HS-5 (cell line): ENCODE data around the gene MZF1.

Experiments used
- DNase-seq: peaks from one replicate; pipeline ENCODE4 v3.0.0-alpha.2; 2012; ENCODE audit warnings: low read depth

The MZF1 gene

DNA sequence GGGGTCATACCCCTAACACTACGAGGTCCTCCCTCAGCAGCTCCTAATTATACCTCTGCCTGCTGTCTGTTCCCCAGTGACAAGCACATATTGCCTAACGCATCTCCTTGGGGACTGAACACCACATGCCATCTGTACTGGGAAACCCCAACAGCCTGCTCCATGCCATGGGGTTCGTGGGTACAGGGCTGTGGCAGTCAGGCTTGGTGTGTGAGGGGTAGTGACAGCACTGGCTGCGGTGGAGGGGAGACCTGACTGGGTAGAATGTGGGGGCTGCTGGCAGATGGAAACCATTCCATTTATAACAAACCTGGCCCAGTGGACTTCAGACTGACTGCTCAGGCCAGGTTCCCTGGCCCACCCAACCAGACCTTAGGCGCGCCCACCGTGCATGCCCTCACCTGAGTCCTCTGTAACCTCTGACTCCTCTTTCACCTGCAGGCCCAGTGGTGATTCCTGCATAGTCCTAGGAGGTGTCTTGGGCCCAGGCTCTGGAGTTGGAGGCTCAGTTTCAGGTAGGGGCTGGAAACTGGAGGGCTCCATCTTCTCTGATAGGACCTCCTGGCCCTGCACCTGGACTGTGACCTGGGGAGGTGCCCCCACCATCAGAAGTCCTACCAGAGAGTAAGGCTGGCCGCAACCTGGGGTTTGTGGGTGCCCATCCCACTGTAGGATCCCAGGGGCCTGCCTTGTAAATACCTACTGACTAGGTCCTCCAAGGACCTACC, 3.0 kb downstream of the MZF1 start:
- no peak for DNase-seq

DNA sequence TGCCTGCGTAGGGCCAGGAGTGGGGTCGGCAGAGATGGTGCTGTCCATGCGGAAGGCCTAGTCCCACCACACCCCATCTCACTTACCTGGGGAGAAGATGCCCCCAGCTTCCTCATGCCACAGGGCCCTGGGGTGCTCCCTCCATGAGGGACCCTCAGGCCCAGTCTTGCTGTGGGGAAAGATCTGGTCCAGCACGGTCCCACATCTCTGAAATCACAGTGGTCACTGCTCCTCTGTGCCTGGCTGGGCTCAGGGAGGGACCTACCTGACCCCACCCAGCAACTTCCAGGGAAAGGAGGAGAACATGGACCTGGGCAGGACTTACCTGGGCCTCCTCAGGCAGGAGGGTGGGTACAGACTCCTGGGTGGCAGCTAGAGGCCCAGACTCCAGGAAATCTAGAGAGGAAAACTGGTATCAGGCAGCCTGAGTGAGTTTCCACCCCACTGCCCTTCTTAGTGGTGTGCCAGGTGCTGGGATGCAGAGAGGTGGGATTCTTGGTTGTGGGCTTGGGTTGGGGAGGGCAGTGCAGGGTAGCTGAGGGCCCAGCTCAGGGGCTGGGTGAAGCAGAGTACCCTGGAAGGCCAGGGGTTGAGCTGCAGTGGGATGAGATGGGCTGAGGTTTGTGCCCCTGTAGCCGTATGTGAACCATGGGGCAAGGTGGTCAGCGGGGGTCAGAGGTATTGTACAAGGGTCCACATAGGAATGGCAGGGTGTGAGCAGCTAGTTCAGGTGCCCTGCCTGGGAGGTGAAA, 3.8 kb downstream of the MZF1 start:
- DNase-seq, result no peak

- DNase-seq, result no peak
These were observed 4.5 kb downstream of the MZF1 start for GRCh38 chr19:58568453-58569130.

GRCh38 chr19:58566989-58567388, 6.1 kb downstream of the MZF1 start:
- DNase-seq, result no peak

DNA sequence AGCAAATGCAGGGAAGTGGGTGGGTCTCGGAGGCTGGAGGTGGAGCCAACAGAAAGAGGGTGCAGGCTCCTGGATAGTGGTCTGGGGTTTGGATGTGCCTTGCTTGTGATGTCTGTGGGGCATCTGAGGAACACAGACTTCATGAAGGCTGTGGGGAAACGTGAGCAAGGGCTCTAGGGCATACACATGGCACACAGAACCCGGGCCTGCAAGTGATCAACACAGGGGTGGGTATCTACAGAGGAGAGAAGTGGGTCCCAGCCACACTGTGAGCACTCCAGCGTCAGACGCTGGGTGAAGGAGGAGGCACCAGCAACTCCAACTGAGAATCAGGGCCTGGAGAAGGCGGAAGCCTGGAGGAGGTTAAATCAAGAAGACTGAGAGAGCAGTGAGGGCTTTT, 9.3 kb downstream of the MZF1 start:
- no peak for DNase-seq

- no peak for DNase-seq
These were observed 10.0 kb downstream of the MZF1 start for GRCh38 chr19:58563034-58563573.

- DNase-seq, result no peak
These were observed 10.8 kb downstream of the MZF1 start for GRCh38 chr19:58562122-58563033.

GRCh38 chr19:58561373-58562121, 11.6 kb downstream of the MZF1 start:
- DNase-seq, result no peak

- no peak for DNase-seq
These were observed 12.2 kb downstream of the MZF1 start for GRCh38 chr19:58560921-58561320.

- no peak for DNase-seq
These were observed 12.9 kb downstream of the MZF1 start for GRCh38 chr19:58560007-58560887.

- DNase-seq, result no peak
These were observed 13.7 kb downstream of the MZF1 start for GRCh38 chr19:58559275-58560006.

- DNase-seq, result peak; percentile 69
These were observed 14.4 kb downstream of the MZF1 start for GRCh38 chr19:58558623-58559274.

DNA sequence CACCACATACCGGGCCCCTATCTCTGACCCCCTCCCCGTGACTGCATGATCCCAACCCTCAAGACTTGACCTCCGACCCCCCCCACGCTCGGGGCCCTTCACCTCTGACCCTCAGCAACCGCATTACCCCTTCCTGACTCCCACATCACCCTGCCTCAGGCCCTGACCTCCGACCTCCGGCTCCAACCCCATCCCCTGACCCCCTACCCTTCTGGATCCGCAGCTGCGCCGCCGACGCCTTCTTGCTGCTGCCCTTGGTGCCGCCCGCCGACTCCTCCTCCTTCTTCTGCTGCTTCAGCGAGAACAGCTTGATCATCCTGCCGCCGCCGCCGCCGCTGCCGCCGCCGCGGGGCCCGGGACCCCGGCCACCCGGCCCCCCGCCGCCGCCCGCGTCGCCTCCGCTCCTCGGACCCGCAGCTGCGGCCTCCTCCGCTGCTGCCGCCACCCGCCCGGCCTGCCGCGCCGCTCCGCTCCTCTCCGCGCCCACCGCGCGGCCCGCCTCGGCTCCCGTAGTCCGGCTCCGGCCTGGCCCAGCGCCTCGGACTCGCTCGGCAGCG, 15.0 kb downstream of the MZF1 start, which contains the start of gene UBE2M:
Gene UBE2M (minus strand): TSS at position 546 of the 557 bp plus-strand sequence. CDS start 230 bp downstream, at position 316.
- no peak for DNase-seq

DNA sequence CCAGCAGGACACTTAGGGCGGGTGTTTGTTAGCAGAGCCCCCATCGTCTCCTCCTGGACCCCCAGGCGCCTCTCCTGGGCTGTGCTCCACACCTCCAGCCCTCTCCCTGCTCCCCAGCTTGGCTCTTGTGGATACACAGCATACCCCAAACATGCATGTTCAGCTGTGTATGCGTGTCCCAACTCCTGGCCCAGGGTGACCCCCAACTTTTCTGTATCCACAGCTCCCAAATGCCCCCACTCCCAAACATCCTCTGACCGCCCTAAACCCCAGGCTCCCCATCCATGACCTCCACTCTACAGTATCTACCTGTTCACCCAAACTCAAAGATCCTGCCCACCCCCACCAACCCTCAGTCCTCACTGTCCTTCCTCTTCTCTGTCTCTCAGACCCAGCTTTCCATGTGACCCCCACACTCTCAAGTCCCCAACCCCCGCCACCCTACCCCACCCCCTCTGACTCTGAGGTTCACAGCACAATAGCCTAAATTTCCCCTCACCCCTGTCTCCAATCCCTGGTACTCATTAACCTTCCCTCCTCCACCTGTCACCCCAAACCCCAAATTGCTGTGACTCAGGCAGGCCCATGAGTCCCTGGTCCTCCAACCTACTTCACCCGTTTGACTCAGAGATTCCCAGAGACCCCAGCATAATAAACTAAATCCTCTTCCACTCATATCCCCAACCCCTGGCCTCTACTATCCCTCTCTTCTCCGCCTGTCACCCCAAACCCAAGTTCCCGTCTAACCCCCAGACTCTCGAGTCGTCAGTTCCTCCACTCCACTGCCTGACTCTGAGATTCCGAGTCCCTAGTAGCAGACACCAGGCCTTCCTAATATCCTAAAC, 15.7 kb downstream of the MZF1 start:
- no peak for DNase-seq

DNA sequence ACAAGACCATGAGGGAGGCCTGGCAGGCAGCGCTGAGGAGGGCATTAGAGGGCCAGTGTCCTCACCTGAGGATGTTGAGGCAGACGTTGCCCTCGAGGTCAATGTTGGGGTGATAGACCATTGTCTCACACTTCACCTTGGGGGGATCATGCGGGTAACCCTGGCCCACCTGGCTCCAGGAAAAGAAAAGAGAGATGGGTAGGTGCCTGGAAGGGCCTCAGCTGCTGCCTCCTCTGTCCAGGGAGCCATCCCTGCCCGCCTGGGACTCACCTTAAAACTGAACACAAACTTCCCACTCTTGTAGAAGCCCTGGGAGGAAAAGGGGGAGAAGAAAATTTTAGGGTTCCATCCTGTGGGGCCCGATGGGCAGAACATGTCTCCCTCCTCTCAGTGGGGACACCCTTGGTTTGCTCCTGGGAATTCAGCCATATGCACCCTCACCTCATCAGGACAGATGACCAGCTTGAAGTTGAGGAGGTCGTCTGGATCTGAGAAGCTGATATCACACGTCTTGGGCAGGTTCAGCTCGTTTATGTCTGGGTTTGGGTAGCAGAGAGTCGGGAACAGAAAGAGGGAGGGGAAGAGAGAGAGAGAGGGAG, 16.4 kb downstream of the MZF1 start:
- no peak for DNase-seq

DNA sequence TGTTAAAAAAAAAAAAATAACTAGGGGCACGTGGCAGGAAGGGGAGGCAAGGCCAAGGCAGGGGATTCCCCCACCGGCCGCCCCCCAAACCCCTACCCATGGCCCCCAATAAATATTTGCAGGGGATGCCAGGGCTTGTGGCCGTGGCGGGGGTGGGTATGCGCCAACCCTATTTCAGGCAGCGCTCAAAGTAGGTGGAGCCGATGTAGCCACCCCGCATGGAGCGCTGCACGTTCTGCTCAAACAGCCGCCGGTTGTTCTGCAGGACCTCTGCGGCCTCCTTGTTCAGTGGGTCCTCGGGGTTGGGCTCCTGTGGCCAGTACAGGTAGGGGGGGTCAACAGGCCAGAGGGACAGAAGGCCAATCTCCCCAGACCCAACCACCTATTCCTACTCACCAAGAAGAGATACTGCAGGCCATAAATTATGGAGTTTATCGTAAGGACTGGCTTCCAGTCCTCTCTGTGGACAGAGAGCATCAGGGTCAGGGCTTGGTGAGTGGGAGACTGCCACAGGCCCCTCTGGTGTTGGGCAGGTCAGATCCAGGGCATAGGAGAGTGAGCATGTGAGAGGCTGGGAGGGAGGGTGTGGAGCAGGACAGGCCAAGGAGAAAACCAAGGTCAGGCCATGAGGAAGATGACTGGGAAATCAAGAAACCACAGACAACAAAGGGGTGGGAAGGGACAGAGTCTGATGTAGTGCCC, 17.1 kb downstream of the MZF1 start:
- no peak for DNase-seq
